PFSK-1 (cell line): ENCODE data around the gene RABGAP1L.

Experiments used
- FOXP2 ChIP-seq: optimal IDR thresholded peaks from 2 replicates; pipeline ENCODE3; 2011; ENCODE audit warnings: borderline replicate concordance, control low read depth, inconsistent platforms; ENCODE audit not compliant: insufficient read depth; ENCODE audit errors: extremely low read length, extremely low read depth
- POLR2AphosphoS5 ChIP-seq: IDR thresholded peaks from 2 replicates; pipeline ENCODE4 v1.6.1; 2012; ENCODE audit warnings: low read depth, mild to moderate bottlenecking, control low read depth, low read length, moderate library complexity
- SIN3A ChIP-seq: IDR thresholded peaks from 2 replicates; pipeline ENCODE4 v1.6.1; 2012; ENCODE audit warnings: mild to moderate bottlenecking, low read length, moderate library complexity, borderline replicate concordance; ENCODE audit not compliant: insufficient read depth
- TAF1 ChIP-seq: IDR thresholded peaks from 2 replicates; pipeline ENCODE4 v1.6.1; 2012; ENCODE audit warnings: low read length, control low read depth, borderline replicate concordance; ENCODE audit not compliant: insufficient read depth
- TF ChIP-seq, protein P1 (sequence below), 2 experiments: IDR thresholded peaks; 2 replicates each; pipeline versions ENCODE4 v1.6.1 to v1.8.0; 2011 to 2012; ENCODE audit warnings: low read depth in 2 of 2, low read length in 2 of 2, control low read depth in 1 of 2, inconsistent platforms in 1 of 2, mild to moderate bottlenecking in 1 of 2, moderate library complexity in 1 of 2; ENCODE audit not compliant: insufficient read depth in 1 of 2

The RABGAP1L gene

DNA sequence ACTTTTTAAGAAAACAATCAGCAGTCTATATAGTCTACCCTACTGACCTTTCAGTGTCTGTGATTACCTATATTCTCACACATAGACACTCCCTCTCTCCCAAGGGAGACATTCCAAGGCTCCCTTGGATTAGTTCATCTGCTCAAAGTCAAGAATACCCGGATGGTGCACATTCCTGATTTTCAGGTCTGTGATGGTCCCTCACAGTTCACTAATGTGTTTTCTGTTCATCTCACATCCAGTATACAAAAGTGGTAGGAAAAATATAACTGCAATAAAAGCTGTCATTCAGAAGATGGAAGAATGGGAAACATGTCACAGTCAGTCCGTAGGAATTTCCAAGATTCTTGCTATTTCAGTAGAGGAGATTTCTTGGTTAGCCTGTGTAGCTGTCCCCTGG, 616.3 kb downstream of the RABGAP1L start:
- no peak for TF ChIP-seq TAF1
- no peak for TF ChIP-seq FOXP2

DNA sequence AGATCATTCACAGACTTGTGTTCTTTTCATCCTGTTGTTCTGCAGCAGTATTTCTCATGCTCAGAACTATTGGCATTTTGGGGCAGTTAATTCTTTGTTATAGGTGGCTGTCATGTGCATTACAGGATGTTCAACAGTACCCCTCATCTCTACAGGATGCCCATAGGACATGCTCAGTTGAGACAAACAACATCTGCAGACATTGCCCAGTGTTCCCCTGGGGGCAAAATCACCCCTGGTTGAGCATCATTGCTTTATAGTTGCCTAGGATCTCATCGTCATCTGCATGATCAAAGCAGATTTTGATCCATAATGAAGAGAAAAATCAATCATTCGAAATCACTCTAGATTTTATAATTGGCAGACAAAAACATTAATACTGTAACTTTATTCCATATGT, 617.9 kb downstream of the RABGAP1L start:
- TF ChIP-seq TAF1 (no peak), POLR2AphosphoS5 (no peak), SIN3A (no peak), FOXP2 (no peak)
- TF ChIP-seq, protein P1, sequence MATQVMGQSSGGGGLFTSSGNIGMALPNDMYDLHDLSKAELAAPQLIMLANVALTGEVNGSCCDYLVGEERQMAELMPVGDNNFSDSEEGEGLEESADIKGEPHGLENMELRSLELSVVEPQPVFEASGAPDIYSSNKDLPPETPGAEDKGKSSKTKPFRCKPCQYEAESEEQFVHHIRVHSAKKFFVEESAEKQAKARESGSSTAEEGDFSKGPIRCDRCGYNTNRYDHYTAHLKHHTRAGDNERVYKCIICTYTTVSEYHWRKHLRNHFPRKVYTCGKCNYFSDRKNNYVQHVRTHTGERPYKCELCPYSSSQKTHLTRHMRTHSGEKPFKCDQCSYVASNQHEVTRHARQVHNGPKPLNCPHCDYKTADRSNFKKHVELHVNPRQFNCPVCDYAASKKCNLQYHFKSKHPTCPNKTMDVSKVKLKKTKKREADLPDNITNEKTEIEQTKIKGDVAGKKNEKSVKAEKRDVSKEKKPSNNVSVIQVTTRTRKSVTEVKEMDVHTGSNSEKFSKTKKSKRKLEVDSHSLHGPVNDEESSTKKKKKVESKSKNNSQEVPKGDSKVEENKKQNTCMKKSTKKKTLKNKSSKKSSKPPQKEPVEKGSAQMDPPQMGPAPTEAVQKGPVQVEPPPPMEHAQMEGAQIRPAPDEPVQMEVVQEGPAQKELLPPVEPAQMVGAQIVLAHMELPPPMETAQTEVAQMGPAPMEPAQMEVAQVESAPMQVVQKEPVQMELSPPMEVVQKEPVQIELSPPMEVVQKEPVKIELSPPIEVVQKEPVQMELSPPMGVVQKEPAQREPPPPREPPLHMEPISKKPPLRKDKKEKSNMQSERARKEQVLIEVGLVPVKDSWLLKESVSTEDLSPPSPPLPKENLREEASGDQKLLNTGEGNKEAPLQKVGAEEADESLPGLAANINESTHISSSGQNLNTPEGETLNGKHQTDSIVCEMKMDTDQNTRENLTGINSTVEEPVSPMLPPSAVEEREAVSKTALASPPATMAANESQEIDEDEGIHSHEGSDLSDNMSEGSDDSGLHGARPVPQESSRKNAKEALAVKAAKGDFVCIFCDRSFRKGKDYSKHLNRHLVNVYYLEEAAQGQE (IDR thresholded peaks at IDR 0.05; ENCODE audit: insufficient read depth in 1 of 2, low read depth in 2 of 2, low read length in 2 of 2): no peak

DNA sequence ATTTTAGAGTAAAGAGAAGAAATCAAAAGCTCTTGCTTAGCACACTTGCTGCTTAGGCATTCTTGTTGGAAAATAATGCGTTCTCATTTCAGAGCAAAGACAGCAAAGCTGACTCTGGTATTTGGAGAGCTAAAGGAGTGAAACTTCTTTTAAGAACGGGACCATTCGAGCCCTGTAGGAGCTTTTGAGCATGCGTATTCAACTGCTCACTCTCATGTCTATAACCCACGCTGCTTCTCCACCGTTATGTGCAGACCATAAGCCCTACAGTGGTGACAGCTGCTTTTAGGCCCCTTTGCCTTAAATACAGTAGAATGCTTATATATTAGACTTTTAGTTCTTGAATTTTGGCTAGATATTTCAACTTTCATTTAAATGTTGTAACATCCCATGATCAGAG, 626.2 kb downstream of the RABGAP1L start:
- TF ChIP-seq TAF1 (no peak), FOXP2 (no peak), POLR2AphosphoS5 (no peak), SIN3A (no peak)
- TF ChIP-seq, protein P1 (IDR thresholded peaks at IDR 0.05; ENCODE audit: insufficient read depth in 1 of 2, low read depth in 2 of 2, low read length in 2 of 2): no peak

DNA sequence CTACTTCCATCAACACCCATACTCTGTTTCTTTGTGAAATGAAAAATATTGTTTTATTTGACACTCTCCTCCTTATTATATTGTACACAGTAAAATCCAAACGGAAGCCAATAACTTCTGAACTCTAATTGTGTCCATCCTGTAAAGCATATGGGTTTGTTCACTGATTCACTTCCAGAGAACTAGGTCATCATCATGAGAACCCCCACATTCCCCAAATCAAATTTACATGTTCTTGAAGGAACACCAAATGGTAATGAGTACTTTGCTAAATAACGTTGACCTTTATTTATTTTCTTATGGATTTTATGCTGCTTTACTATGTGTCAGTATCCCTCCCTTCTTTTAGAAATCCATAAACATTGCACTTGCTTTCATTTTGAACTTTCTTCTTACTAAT, 627.0 kb downstream of the RABGAP1L start:
- TF ChIP-seq FOXP2 (no peak), POLR2AphosphoS5 (no peak), TAF1 (no peak), SIN3A (no peak)
- TF ChIP-seq, protein P1 (IDR thresholded peaks at IDR 0.05; ENCODE audit: insufficient read depth in 1 of 2, low read depth in 2 of 2, low read length in 2 of 2): no peak

DNA sequence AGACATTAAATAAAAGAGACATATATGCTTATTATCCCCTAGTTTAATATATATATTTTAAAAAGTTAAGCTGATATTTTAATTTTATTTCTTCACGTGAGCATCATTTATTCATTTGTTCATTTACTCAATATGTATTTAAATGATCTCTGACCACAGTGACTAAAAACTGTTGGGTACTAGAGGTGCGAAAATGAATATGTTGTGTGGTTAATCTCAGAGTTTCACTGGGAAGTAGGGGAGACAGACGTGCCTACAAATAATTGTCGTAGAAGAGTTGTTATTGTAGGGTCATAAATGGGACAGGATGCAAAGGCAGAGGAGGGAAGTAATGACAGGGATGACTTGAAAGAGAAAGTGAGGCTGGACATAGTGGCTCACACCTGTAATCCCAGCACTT, 627.4 kb downstream of the RABGAP1L start:
- no peak for TF ChIP-seq FOXP2
- no peak for TF ChIP-seq POLR2AphosphoS5

DNA sequence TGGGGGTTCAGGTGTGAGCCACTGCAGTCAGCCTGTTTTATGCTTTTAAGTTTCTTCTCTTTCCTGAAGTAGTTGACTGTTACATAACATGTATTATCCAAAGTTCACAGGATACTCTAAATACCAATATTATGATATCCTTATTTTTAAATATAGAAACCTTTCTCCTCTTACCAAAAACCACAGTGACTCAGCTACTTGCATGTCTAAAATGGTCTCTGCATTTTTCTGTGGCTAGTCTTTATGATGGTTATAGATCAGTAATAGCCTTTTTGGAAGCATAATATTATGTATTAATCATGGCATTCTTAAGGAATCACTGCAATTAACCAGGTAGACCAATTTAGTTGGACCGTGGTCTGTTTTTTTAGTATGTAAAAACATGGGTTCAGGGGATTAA, 629.7 kb downstream of the RABGAP1L start:
- no peak for TF ChIP-seq FOXP2
- no peak for TF ChIP-seq TAF1
- TF ChIP-seq, protein P1 (IDR thresholded peaks at IDR 0.05; ENCODE audit: insufficient read depth in 1 of 2, low read depth in 2 of 2, low read length in 2 of 2): no peak
